Cardiac muscle cell (in vitro differentiated cells and primary cell): ENCODE data around the gene ANAPC4. TPM values are rescaled to one million over a fixed set of nuclear protein-coding genes. Genes with fewer than 3 reads are reported as not detected.

ENCODE experiments used
- DNase-seq, 2 donors: peaks; one replicate each; pipeline versions ENCODE4 v3.0.0 to v3.0.0-alpha.2; 2010 to 2017; ENCODE audit warnings: low read depth in 1 of 2, low spot score in 1 of 2
- H3K27ac ChIP-seq: fragments of 200-600 bp; sonication (generic); 2 replicates; pipeline ENCODE4 v1.5.1; 2016
- H3K27me3 ChIP-seq: fragments of 200-600 bp; sonication (generic); 2 replicates; pipeline ENCODE4 v1.6.0; 2016; ENCODE audit warnings: control low read depth
- H3K36me3 ChIP-seq: fragments of 200-600 bp; sonication (generic); 2 replicates; pipeline ENCODE4 v1.5.1; 2016; ENCODE audit warnings: control low read depth
- H3K4me1 ChIP-seq: fragments of 200-600 bp; sonication (generic); 2 replicates; pipeline ENCODE4 v1.8.1; 2017; ENCODE audit warnings: low read depth, mild to moderate bottlenecking, mixed run types
- H3K4me3 ChIP-seq: fragments of 200-600 bp; sonication (generic); 2 replicates; pipeline ENCODE4 v1.5.1; 2016; ENCODE audit warnings: mild to moderate bottlenecking
- H3K9me3 ChIP-seq: fragments of 200-600 bp; sonication (generic); 2 replicates; pipeline ENCODE4 v1.5.1; 2017; ENCODE audit warnings: low read depth, mild to moderate bottlenecking, control low read depth
- CTCF ChIP-seq: IDR thresholded peaks from 2 replicates; pipeline ENCODE4 v1.5.1; 2012; ENCODE audit warnings: low read depth, mild to moderate bottlenecking, low read length
- polyA plus RNA-seq: library from polyadenylated mRNA; unstranded; fragments of >200 nt; fragmentation: Nextera tagmentation; extraction: Ambion mirVana; gene quantifications from 2 replicates; pipeline ENCODE4 v1.2.1, GENCODE V29; 2016
- total RNA-seq: library from RNA; depleted of rRNA; stranded (reverse); fragments of >200 nt; gene quantifications from 2 replicates; pipeline ENCODE4 v1.2.3, GENCODE V29; 2016

ANAPC4 gene
- total and polyA plus RNA-seq, 2 experiments from 2014 or later, result 20.8 to 39.3 TPM

GRCh38 chr4:25402521-25402920 is 25.5 kb downstream of the ANAPC4 start:
- peak in 1 of 2 donors; percentile 62 for DNase-seq
- Histone ChIP-seq H3K36me3 (peaks cover 32% of the 10 kb centered on the region), H3K4me1 (no peaks in the 10 kb centered on the region), H3K4me3 (no peak overlapping the region), H3K27me3 (no peaks in the 10 kb centered on the region), H3K9me3 (no peaks in the 10 kb centered on the region), H3K27ac (no peak overlapping the region)
- no peak for TF ChIP-seq CTCF

- DNase-seq, result no peak
- Histone ChIP-seq H3K4me1 (no peaks in the 10 kb centered on the region), H3K9me3 (no peaks in the 10 kb centered on the region), H3K4me3 (no peak overlapping the region), H3K27me3 (no peaks in the 10 kb centered on the region), H3K27ac (no peak overlapping the region), H3K36me3 (peaks cover 39% of the 10 kb centered on the region)
- no peak for TF ChIP-seq CTCF
Measured at GRCh38 chr4:25403699-25404098, 26.6 kb downstream of the ANAPC4 start.

- Histone ChIP-seq H3K27me3 (no peaks in the 10 kb centered on the region), H3K4me3 (no peak overlapping the region), H3K27ac (no peak overlapping the region), H3K36me3 (peaks cover 36% of the 10 kb centered on the region), H3K9me3 (no peaks in the 10 kb centered on the region), H3K4me1 (no peaks in the 10 kb centered on the region)
- TF ChIP-seq CTCF, result no peak
- no peak for DNase-seq
Measured at GRCh38 chr4:25405453-25405852, 28.4 kb downstream of the ANAPC4 start.

- no peak for TF ChIP-seq CTCF
- no peak overlapping the region for H3K4me3 ChIP-seq
- peak in 1 of 2 donors; percentile 62 for DNase-seq
- peaks cover 5% of the 10 kb centered on the region for H3K4me1 ChIP-seq
- peaks cover 36% of the 10 kb centered on the region for H3K36me3 ChIP-seq
- H3K27ac ChIP-seq, result no peak overlapping the region
- H3K27me3 ChIP-seq, result no peaks in the 10 kb centered on the region
- no peaks in the 10 kb centered on the region for H3K9me3 ChIP-seq
Measured at GRCh38 chr4:25406081-25406692, 29.1 kb downstream of the ANAPC4 start.

GRCh38 chr4:25410820-25411529 is 33.9 kb downstream of the ANAPC4 start:
- H3K27ac ChIP-seq, result peak overlapping the region; percentile 87
- no peak for DNase-seq
- no peaks in the 10 kb centered on the region for H3K27me3 ChIP-seq
- peaks cover 19% of the 10 kb centered on the region for H3K36me3 ChIP-seq
- H3K4me1 ChIP-seq, result peaks cover 46% of the 10 kb centered on the region
- no peak for TF ChIP-seq CTCF
- H3K4me3 ChIP-seq, result no peak overlapping the region
- H3K9me3 ChIP-seq, result no peaks in the 10 kb centered on the region
